Esophagus squamous epithelium (tissue), 5 donors: ENCODE data around the gene FZD4. TPM values are rescaled to one million over a fixed set of nuclear protein-coding genes. Genes with fewer than 3 reads are reported as not detected.
A peak's percentile ranks its signal among the peaks of the same experiment; 100 is the strongest.

Experiments
- DNase-seq: peaks from one replicate; lab custom pipeline; 2025; lab: John Stamatoyannopoulos, UW
- H3K27ac ChIP-seq, 4 donors: fragments of 200-600 bp; sonication (generic); one replicate each; pipeline ENCODE4 v1.5.1; 2016 to 2019; ENCODE audit warnings: mild to moderate bottlenecking in 1 of 4
- H3K27me3 ChIP-seq, 4 donors: fragments of 200-600 bp; sonication (generic); 1 replicate in 3 of 4; 2 replicates in 1 of 4; pipeline versions ENCODE4 v1.5.1 to v1.6.0; 2017 to 2021; ENCODE audit warnings: antibody characterized with exemption in 1 of 4
- H3K36me3 ChIP-seq, 3 donors: fragments of 200-600 bp; sonication (generic); one replicate each; pipeline ENCODE4 v1.5.1; 2016 to 2019
- H3K4me1 ChIP-seq, 3 donors: fragments of 200-600 bp; sonication (generic); one replicate each; pipeline ENCODE4 v1.5.1; 2017 to 2019
- H3K4me3 ChIP-seq, 4 donors: fragments of 200-600 bp; sonication (generic); 1 replicate in 3 of 4; 2 replicates in 1 of 4; pipeline ENCODE4 v1.5.1; 2016 to 2019; ENCODE audit warnings: mild to moderate bottlenecking in 2 of 4, moderate library complexity in 1 of 4
- H3K9me3 ChIP-seq, 3 donors: fragments of 200-600 bp; sonication (generic); one replicate each; pipeline ENCODE4 v1.5.1; 2016 to 2019
- CTCF ChIP-seq, 6 experiments: fragments of 450-650 bp in 4 of 6; fragments of 200-600 bp in 2 of 6; sonication (generic) in 2 of 6; IDR thresholded peaks; one replicate each; pipeline ENCODE4 v1.5.1; 2016 to 2019; ENCODE audit warnings: antibody characterized with exemption in 6 of 6, mild to moderate bottlenecking in 4 of 6, moderate library complexity in 4 of 6
- POLR2A ChIP-seq, 4 donors: fragments of 450-650 bp; IDR thresholded peaks; one replicate each; pipeline ENCODE4 v1.6.1; 2017; ENCODE audit warnings: antibody characterized with exemption in 4 of 4, mild to moderate bottlenecking in 4 of 4, moderate library complexity in 3 of 4
- WGBS, 2 donors: methylation state at CpG; one replicate each; pipeline ENCODE4 v1.1.5; 2018; 5-methylcytosine and 5-hydroxymethylcytosine counted together
- intact Hi-C: fragments of 100-400 bp; cut with DNase I; formaldehyde crosslinking; loops from one replicate; pipeline ENCODE4 v1.15.0; 2022
- total RNA-seq, 4 donors: library from RNA; depleted of rRNA; stranded (reverse); fragments of >200 nt; gene quantifications; one replicate each; pipeline ENCODE4 v1.1.0, GENCODE V29; 2016
- donor health status: DM: yes; HTN: yes; CAD: no.

Gene FZD4
- total RNA-seq, 4 donors from 2014 or later = 1.1 to 14.3 (median 6.8) TPM

- WGBS, 2 donors = 45 to 50% methylated on average over 2 of the region's 2 CpGs
- Histone ChIP-seq H3K27me3 (peaks cover 0 to 14% (median 0%) of the 10 kb centered on the region in 4 donors), H3K4me1 (peaks cover 4 to 28% (median 9%) of the 10 kb centered on the region in 3 donors), H3K9me3 (no peaks in the 10 kb centered on the region), H3K27ac (peak overlapping the region in 3 of 4 donors; percentile 92 to 95 (median 92)), H3K4me3 (no peak overlapping the region), H3K36me3 (no peaks in the 10 kb centered on the region)
- no peak for DNase-seq
- intact Hi-C loops = no loop called here
- TF ChIP-seq CTCF (IDR thresholded peaks at IDR 0.05) = no peak
- no peak for TF ChIP-seq POLR2A (IDR thresholded peaks at IDR 0.05)
Observed at GRCh38 chr11:86956905-86957195, 1.7 kb upstream of the FZD4 start.

GRCh38 chr11:86955111-86955360 is 159 bp downstream of the FZD4 start:
- WGBS, 2 donors = no CpG with 5 or more reads among the region's 32 CpGs
- TF ChIP-seq POLR2A (IDR thresholded peaks at IDR 0.05) (peak in 2 of 4 donors; percentile 84 to 91), CTCF (IDR thresholded peaks at IDR 0.05) (peak in 1 of 6 experiments; percentile 6)
- H3K4me1 ChIP-seq = peaks cover 9 to 46% (median 12%) of the 10 kb centered on the region in 3 donors
- H3K27me3 ChIP-seq = peaks cover 0 to 14% (median 0%) of the 10 kb centered on the region in 4 donors
- peak overlapping the region; percentile 73 to 91 (median 74) for H3K4me3 ChIP-seq
- no peaks in the 10 kb centered on the region for H3K36me3 ChIP-seq
- intact Hi-C loops = no loop called here
- no peaks in the 10 kb centered on the region for H3K9me3 ChIP-seq
- peak overlapping the region; percentile 75 to 95 (median 86) for H3K27ac ChIP-seq
- no peak for DNase-seq

- peak overlapping the region; percentile 73 to 91 (median 74) for H3K4me3 ChIP-seq
- H3K4me1 ChIP-seq = peaks cover 9 to 52% (median 12%) of the 10 kb centered on the region in 3 donors
- H3K9me3 ChIP-seq = no peaks in the 10 kb centered on the region
- TF ChIP-seq POLR2A (IDR thresholded peaks at IDR 0.05) = no peak
- no peak for TF ChIP-seq CTCF (IDR thresholded peaks at IDR 0.05)
- no peaks in the 10 kb centered on the region for H3K36me3 ChIP-seq
- intact Hi-C loops = no loop called here
- WGBS, 2 donors = 24% methylated on average over 11 to 12 of the region's 43 CpGs
- peaks cover 0 to 14% (median 0%) of the 10 kb centered on the region in 4 donors for H3K27me3 ChIP-seq
- DNase-seq = no peak
- peak overlapping the region; percentile 75 to 95 (median 86) for H3K27ac ChIP-seq
Observed at GRCh38 chr11:86954269-86955110, 705 bp downstream of the FZD4 start.

GRCh38 chr11:86952221-86952875 is 2.8 kb downstream of the FZD4 start:
- peaks cover 9 to 73% (median 21%) of the 10 kb centered on the region in 3 donors for H3K4me1 ChIP-seq
- peak overlapping the region in 3 of 4 donors; percentile 36 to 92 (median 80) for H3K27ac ChIP-seq
- no peak for TF ChIP-seq POLR2A (IDR thresholded peaks at IDR 0.05)
- no peak for TF ChIP-seq CTCF (IDR thresholded peaks at IDR 0.05)
- DNase-seq = no peak
- 53 to 73% methylated on average over 6 to 7 of the region's 8 CpGs for WGBS, 2 donors
- H3K27me3 ChIP-seq = peaks cover 0 to 14% (median 0%) of the 10 kb centered on the region in 4 donors
- H3K36me3 ChIP-seq = no peaks in the 10 kb centered on the region
- H3K4me3 ChIP-seq = peak overlapping the region; percentile 73 to 91 (median 74)
- no peaks in the 10 kb centered on the region for H3K9me3 ChIP-seq
- intact Hi-C loops = no loop called here

- H3K4me3 ChIP-seq = peak overlapping the region in 3 of 4 donors; percentile 73 to 91 (median 74)
- no peak for DNase-seq
- peaks cover 9 to 76% (median 18%) of the 10 kb centered on the region in 3 donors for H3K4me1 ChIP-seq
Observed at GRCh38 chr11:86951706-86952105, 3.5 kb downstream of the FZD4 start.

More at GRCh38 chr11:86951706-86952105, 3.5 kb downstream of the FZD4 start:
- peaks cover 0 to 14% (median 0%) of the 10 kb centered on the region in 4 donors for H3K27me3 ChIP-seq
- WGBS, 2 donors = 58 to 73% methylated on average over 3 of the region's 3 CpGs
- intact Hi-C loops = no loop called here
- peak overlapping the region in 3 of 4 donors; percentile 36 to 92 (median 80) for H3K27ac ChIP-seq
- H3K36me3 ChIP-seq = no peaks in the 10 kb centered on the region
- H3K9me3 ChIP-seq = no peaks in the 10 kb centered on the region
- TF ChIP-seq POLR2A (IDR thresholded peaks at IDR 0.05) (no peak), CTCF (IDR thresholded peaks at IDR 0.05) (no peak)
